Epidermal melanocyte (primary cell): Measurements from ENCODE around the gene GMDS.

ENCODE experiments used
- DNase-seq: peaks from one replicate; pipeline ENCODE4 v3.0.0; 2011; ENCODE audit warnings: low spot score; ENCODE audit not compliant: insufficient read length

The GMDS gene

GRCh38 chr6:1659816-1660215 is 585.6 kb downstream of the GMDS start:
- no peak for DNase-seq

GRCh38 chr6:1658212-1659005 is 587.0 kb downstream of the GMDS start:
- DNase-seq = no peak

DNA sequence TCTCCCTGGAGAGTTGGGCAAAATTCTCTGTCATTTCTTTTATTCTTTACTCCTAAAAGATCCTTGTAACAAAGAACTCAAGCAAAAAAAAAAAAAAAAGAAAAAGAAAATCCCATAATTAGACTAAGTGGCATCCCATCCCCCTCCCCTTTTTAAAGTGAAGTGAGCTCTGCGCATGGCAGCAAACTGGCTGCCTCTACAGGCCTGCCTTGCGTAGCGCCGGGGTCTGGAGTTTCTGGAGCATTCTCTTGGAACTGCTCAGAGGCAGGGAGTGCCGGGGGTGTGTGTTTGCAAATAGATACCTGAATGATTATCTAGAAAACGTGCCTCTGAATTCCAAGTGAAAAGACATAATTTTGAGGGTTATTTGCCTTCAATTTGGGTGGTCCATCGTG is 587.6 kb downstream of the GMDS start:
- no peak for DNase-seq

DNA sequence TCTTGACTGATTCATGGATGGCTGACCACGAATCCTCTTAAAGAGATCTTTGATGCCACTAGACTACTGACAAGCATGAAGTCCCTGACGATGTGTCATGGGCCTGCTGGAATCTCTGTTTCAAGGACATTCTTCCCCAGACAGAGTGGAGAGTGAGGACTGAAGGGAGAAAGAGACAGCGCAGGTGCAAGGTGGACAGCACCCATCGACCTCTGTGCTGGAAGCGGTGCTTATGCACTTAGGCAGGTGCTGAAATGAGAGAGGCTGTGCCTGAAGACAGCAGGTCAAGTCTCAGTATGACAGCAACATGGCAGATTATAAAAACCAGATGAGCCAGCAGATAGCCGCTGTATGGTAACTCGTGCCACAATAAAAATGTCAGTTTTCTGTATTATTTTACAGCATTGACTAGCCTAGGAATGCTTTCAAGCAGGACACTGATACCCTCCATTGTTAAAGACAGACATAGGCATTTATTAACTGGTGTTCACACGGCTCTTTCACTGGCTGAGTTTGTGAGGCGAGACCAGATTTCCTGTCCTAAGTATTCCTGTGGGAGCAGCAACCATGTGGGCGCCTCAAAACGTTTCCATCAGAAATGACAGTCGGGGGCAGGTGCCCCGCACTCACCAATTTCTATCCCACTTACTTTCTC is 588.2 kb downstream of the GMDS start:
- no peak for DNase-seq

- DNase-seq = no peak
These were observed 591.4 kb downstream of the GMDS start for GRCh38 chr6:1654054-1654453.

DNA sequence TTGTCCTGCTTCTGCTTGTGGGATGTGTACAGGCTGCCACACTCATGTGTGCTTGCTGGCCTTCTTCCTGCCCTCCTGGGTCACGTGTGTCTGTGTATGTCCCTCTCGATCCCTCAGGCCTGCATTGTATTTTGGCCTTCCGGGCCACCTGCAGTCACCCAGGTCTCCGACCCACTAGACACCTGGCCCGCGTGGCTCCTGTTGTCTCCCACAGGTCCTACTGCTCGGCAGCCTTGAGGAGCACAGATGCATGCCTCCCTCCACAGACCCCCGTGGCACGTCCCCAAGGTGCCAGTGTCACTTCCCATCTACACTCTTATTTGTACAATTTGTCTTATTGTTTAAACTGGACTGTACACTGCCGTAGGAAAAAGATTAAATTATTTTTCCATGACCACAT is 592.6 kb downstream of the GMDS start:
- no peak for DNase-seq

GRCh38 chr6:1651362-1651761 is 594.0 kb downstream of the GMDS start:
- no peak for DNase-seq

DNA sequence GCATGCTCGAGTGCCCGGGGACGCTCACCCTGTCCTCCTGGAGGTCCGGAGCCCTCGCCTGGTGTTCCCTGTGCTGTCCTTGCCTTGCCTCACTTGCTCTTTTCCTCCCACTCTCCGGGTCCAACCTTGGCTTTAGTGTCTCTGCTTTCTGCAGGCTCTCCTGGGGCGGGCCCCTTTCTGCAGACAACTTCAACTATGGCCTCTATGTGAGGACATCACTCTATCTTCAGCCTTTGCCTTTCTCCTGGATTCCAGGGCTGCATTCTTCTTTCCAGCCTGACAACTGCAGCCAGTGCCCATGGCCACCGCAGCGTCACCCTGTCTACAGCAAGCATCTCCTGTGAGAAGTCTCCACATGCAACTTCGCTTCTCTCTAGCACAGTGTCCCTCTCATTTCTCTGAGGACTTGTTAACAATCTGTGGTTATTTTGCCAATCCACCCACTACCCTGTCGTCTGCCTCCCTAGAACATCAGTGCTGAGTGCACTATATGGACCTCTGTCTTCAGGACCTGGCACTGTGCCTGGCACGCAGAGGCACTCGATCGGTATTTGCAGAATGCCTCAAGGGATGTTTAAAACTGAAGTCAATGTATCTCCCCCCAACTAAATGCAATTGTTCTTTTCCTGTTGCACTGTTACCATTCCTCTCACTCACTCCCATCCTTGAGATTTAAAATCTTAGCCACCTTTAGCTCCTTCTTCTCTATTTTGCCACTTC is 599.8 kb downstream of the GMDS start:
- DNase-seq = no peak

GRCh38 chr6:1644516-1645060 is 600.8 kb downstream of the GMDS start:
- DNase-seq = no peak

- DNase-seq = no peak
These were observed 601.5 kb downstream of the GMDS start for GRCh38 chr6:1643830-1644445.

DNA sequence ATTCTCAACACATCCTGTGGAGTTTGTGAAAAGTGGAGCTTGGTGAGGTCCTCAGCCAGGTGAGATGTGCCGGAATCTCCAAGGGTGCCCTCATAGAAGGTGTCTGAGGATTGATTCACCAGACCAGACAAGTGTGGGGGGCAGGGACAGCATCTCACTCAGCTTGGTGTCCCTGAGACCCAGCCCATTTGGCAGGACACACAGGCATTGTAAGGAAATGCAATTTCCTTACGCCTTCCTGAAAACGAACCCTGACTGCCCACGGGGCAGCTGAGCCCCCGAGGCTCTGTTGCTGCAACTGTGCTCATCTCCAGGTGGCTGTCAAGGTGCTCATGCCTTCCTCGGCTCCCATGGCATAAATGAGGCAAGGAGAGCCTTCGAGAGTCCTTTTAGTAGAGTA is 602.3 kb downstream of the GMDS start:
- DNase-seq = no peak

DNA sequence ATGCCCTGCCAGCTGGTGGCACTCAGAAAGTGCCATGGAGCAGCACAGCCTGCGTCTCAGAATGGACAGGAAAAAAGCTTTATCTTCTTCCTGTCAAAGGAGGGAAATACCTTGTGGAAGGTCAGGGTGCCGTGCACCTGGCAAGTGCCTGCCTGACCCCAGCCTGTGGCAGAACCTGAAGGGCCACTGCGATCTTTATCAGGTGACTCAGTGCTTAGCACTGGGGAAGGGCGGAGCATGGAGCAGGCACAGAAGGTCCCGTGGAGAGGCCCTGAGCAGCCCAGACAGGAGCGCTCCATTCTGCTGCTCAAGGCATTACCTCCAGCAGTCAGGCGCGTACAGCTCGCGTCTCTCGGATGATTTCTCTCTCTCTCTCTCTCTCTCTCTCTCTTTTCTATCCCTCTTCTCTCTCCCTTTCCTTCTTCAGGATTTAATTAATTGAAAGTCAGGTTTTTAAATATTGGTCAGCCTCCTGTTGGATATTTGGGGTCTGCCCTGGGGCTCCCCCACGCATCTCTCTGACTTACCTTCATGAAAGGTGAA is 604.0 kb downstream of the GMDS start:
- no peak for DNase-seq

DNA sequence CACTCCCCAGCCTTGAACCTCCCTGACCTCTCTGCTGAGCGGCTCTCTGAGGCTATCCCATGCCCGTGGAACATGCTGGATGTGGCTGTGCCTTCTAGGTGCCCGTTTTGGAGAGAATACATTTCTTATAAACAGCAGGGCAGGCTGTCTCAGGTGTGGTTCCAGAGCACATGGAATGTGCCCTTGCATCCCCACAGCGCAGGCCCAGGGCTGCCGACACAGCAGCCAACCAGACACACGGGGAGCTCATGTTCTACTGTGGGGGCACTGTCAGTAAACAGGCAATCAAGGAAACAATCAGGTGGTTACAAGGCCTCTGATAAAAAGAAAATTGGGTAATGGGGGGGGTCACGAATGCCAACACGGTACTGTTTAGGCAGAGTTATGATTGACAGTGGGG is 604.9 kb downstream of the GMDS start:
- no peak for DNase-seq

- no peak for DNase-seq
These were observed 606.0 kb downstream of the GMDS start for GRCh38 chr6:1639430-1639829.

DNA sequence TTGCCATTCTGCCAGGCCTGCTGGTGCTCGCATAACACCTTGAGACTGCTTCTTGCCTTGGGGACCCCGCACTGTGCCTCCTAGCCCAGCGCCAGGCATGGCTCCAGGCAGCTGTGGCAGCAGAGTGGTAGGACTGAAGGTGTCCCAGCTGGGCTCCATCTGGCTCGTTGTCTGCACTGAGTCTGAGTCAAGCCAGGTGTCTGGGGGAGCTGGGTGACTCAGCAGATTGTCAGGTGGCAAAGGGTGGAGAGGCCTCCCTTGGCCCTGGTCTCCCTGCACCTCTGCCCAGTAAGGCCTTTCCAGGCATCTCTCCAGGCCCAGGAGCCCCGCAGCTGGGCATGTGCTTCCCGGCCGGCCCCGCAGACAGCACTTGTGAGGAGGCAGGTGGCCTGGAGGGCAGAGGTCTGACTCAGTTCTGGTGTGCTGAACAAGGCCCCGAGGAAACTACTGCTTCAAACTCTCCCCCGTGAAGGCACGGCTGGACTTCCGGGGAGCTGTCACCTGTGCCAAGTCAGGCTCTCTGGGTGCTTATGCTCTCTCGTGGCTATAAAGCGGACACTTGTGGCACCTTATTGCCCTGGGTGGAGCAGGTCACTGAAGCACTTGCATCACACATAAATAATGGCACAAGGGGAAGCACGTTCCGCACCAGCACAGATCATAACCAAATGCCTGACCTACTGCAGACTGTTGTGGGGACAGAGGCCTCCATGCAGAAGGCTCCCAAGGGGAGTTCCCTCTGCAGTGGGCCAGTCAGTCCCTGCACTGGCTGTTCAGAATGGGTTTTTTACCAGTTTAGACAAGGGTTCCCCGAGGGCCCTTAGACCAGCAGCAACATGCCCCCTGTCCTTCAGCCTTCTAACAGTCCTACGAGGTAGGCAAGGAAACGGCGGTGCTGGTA is 608.2 kb downstream of the GMDS start:
- no peak for DNase-seq

- no peak for DNase-seq
These were observed 609.1 kb downstream of the GMDS start for GRCh38 chr6:1636272-1636825.

- no peak for DNase-seq
These were observed 609.9 kb downstream of the GMDS start for GRCh38 chr6:1635305-1636010.

GRCh38 chr6:1634081-1634480 is 611.3 kb downstream of the GMDS start:
- DNase-seq = no peak

- DNase-seq = no peak
These were observed 611.9 kb downstream of the GMDS start for GRCh38 chr6:1633366-1634021.
